B cell (primary cell): ENCODE data around the gene CELF4. TPM values are rescaled to one million over a fixed set of nuclear protein-coding genes. Genes with fewer than 3 reads are reported as not detected.

Experiments
- ATAC-seq: fragments of 200-7000 bp; cut with Tn5 transposase; one replicate; pipeline ENCODE4 v1.10.0; 2021; ENCODE audit warnings: low read depth, mild to moderate bottlenecking, moderate number of reproducible peaks, moderate library complexity
- CTCF ChIA-PET: fragments of 350-600 bp; sonication (Branson Sonifier 250); formaldehyde crosslinking; loops from one replicate; lab custom pipeline; 2021; ENCODE audit warnings: antibody characterized with exemption, inconsistent platforms; lab: Charles Lee
- POLR2A ChIA-PET: fragments of 350-600 bp; sonication (Branson Sonifier 250); formaldehyde crosslinking; loops from one replicate; lab custom pipeline; 2021; ENCODE audit warnings: antibody characterized with exemption; lab: Charles Lee
- DNase-seq: peaks from one replicate; pipeline ENCODE4 v3.0.0; 2013
- H2AFZ ChIP-seq: 2 replicates; pipeline ENCODE4 v1.6.1; 2012; ENCODE audit warnings: mild to moderate bottlenecking, low read depth, low read length; ENCODE audit not compliant: insufficient read depth, poor library complexity, severe bottlenecking
- H3K27ac ChIP-seq, 2 donors: 1 replicate in 1 of 2; 2 replicates in 1 of 2; pipeline ENCODE4 v1.5.1; 2012 to 2013; ENCODE audit warnings: low read length in 2 of 2, mild to moderate bottlenecking in 2 of 2, moderate library complexity in 1 of 2
- H3K27me3 ChIP-seq, 4 experiments: fragments of 200-600 bp in 1 of 4; sonication (generic) in 1 of 4; replicated peaks in 1 of 4; 1 replicate in 2 of 4; 2 replicates in 2 of 4; pipeline versions ENCODE4 v1.6.1 to v1.7.0; 2013 to 2016; ENCODE audit warnings: low read length in 3 of 4, mild to moderate bottlenecking in 2 of 4, mixed read lengths in 1 of 4, moderate library complexity in 1 of 4; ENCODE audit not compliant: insufficient read depth in 4 of 4, control insufficient read depth in 3 of 4; ENCODE audit errors: control extremely low read depth in 1 of 4
- H3K36me3 ChIP-seq, 2 experiments: replicated peaks in 1 of 2; 1 replicate in 1 of 2; 2 replicates in 1 of 2; pipeline versions ENCODE4 v1.6.1 to v1.7.1; 2013; ENCODE audit warnings: low read length in 1 of 2; ENCODE audit not compliant: insufficient read depth in 2 of 2, control insufficient read depth in 1 of 2; ENCODE audit errors: control extremely low read depth in 1 of 2, extremely low read depth in 1 of 2
- H3K4me1 ChIP-seq, 2 donors: fragments of 200-600 bp in 1 of 2; sonication (generic) in 1 of 2; 1 replicate in 1 of 2; 2 replicates in 1 of 2; pipeline versions ENCODE4 v1.5.1 to v1.6.1; 2013 to 2017; ENCODE audit warnings: low read length in 2 of 2; ENCODE audit not compliant: control insufficient read depth in 2 of 2, insufficient read depth in 2 of 2
- H3K4me2 ChIP-seq: replicated peaks from 2 replicates; pipeline ENCODE3; 2012; ENCODE audit warnings: mild to moderate bottlenecking, low read depth, low read length; ENCODE audit not compliant: poor library complexity, severe bottlenecking
- H3K4me3 ChIP-seq, 5 experiments: fragments of 200-600 bp in 1 of 5; sonication (generic) in 1 of 5; 1 replicate in 3 of 5; 2 replicates in 2 of 5; pipeline versions ENCODE4 v1.5.1 to v1.7.0; 2011 to 2016; ENCODE audit warnings: low read length in 4 of 5, mild to moderate bottlenecking in 4 of 5, low read depth in 2 of 5, control low read depth in 1 of 5, moderate library complexity in 1 of 5; ENCODE audit not compliant: insufficient read depth in 1 of 5; ENCODE audit errors: control extremely low read depth in 1 of 5, extremely low read depth in 1 of 5
- H3K79me2 ChIP-seq: fragments of 200-600 bp; sonication (generic); one replicate; pipeline ENCODE4 v1.6.0; 2016; ENCODE audit warnings: low read length; ENCODE audit not compliant: control insufficient read depth, insufficient read depth
- H3K9ac ChIP-seq: fragments of 200-600 bp; sonication (generic); 2 replicates; pipeline ENCODE4 v1.6.1; 2017; ENCODE audit warnings: mild to moderate bottlenecking, low read length, moderate library complexity
- H3K9me3 ChIP-seq, 3 donors: one replicate each; pipeline versions ENCODE4 v1.6.1 to v1.7.1; 2013; ENCODE audit warnings: low read length in 2 of 3; ENCODE audit not compliant: control insufficient read depth in 2 of 3, insufficient read depth in 1 of 3; ENCODE audit errors: control extremely low read depth in 1 of 3
- H4K20me1 ChIP-seq: 2 replicates; pipeline ENCODE4 v1.6.0; 2012; ENCODE audit warnings: mild to moderate bottlenecking, low read length; ENCODE audit not compliant: insufficient read depth, control insufficient read depth, poor library complexity, severe bottlenecking
- H3K27ac Mint-ChIP-seq: one replicate; pipeline ENCODE4 v1.8.0; 2021; ENCODE audit warnings: mixed read lengths
- H3K27me3 Mint-ChIP-seq: one replicate; pipeline ENCODE4 v1.8.0; 2021; ENCODE audit warnings: mixed read lengths
- H3K4me1 Mint-ChIP-seq: one replicate; pipeline ENCODE4 v1.8.0; 2021; ENCODE audit warnings: mixed read lengths
- H3K4me3 Mint-ChIP-seq: one replicate; pipeline ENCODE4 v1.8.0; 2021; ENCODE audit warnings: mixed read lengths
- H3K9me3 Mint-ChIP-seq: one replicate; pipeline ENCODE4 v1.8.0; 2022; ENCODE audit warnings: mixed read lengths; ENCODE audit not compliant: insufficient read depth
- CTCF ChIP-seq: fragments of 200-600 bp; IDR thresholded peaks from one replicate; pipeline ENCODE4 v1.8.0; 2022; ENCODE audit warnings: antibody characterized with exemption, mild to moderate bottlenecking
- EZH2 ChIP-seq: IDR thresholded peaks from 2 replicates; pipeline ENCODE4 v1.6.1; 2012; ENCODE audit warnings: borderline replicate concordance, low read depth, mild to moderate bottlenecking, moderate library complexity, low read length; ENCODE audit not compliant: insufficient read depth, poor library complexity, severe bottlenecking
- WGBS: methylation state at CpG from one replicate; pipeline ENCODE4 v1.1.5; 2013; ENCODE audit warnings: missing lambda C conversion rate; ENCODE audit not compliant: insufficient coverage; 5-methylcytosine and 5-hydroxymethylcytosine counted together
- intact Hi-C: fragments of 100-400 bp; cut with micrococcal nuclease; formaldehyde crosslinking; loops from one replicate; pipeline ENCODE4 v1.10.0; 2022
- polyA plus RNA-seq: library from polyadenylated mRNA; depleted of rRNA; stranded (reverse); fragments of >200 nt; gene quantifications from 2 replicates; pipeline ENCODE4 v1.2.3, GENCODE V29; 2012
- total RNA-seq, 2 donors: library from RNA; stranded (reverse); fragments of 120-200 nt in 1 of 2; gene quantifications; 1 replicate in 1 of 2; 2 replicates in 1 of 2; pipeline versions ENCODE4 v1.2.3 to v1.2.4, GENCODE V29; 2013 to 2022

Gene CELF4
- total and polyA plus RNA-seq, 2 donors (not counting 1 experiment from before 2014, with no cell fraction given) = not detected

GRCh38 chr18:37511721-37512298, 53.8 kb downstream of the CELF4 start:
- H3K79me2 ChIP-seq = no peaks in the 10 kb centered on the region
- DNase-seq (no peak), ATAC-seq (no peak)
- H3K36me3 ChIP-seq = no peaks in the 10 kb centered on the region
- WGBS = 74% methylated on average over 6 of the region's 9 CpGs
- ChIA-PET POLR2A (no interaction called here), CTCF (no interaction called here)
- H3K4me3 ChIP-seq = no peak overlapping the region
- H3K9me3 Mint-ChIP-seq = peaks cover 5% of the 10 kb centered on the region
- H3K4me2 ChIP-seq = no peak overlapping the region
- H3K4me1 ChIP-seq = no peaks in the 10 kb centered on the region
- TF ChIP-seq EZH2 (no peak), CTCF (no peak)
- no peak overlapping the region for H3K27ac ChIP-seq
- H3K4me3 Mint-ChIP-seq = no peak overlapping the region
- no peak overlapping the region for H3K27ac Mint-ChIP-seq
- no peak overlapping the region for H2AFZ ChIP-seq
- intact Hi-C loops = no loop called here
- peaks cover 5% of the 10 kb centered on the region for H3K27me3 Mint-ChIP-seq
- H3K27me3 ChIP-seq = peaks cover 0 to 5% (median 0%) of the 10 kb centered on the region in 4 experiments
- no peaks in the 10 kb centered on the region for H4K20me1 ChIP-seq
- H3K4me1 Mint-ChIP-seq = no peaks in the 10 kb centered on the region
- no peak overlapping the region for H3K9ac ChIP-seq
- peaks cover 0 to 35% (median 0%) of the 10 kb centered on the region in 3 donors for H3K9me3 ChIP-seq

- H3K27ac Mint-ChIP-seq = no peak overlapping the region
- Histone ChIP-seq H3K4me1 (no peaks in the 10 kb centered on the region), H3K27me3 (peaks cover 0 to 5% (median 0%) of the 10 kb centered on the region in 4 experiments), H3K79me2 (no peaks in the 10 kb centered on the region), H3K4me3 (no peak overlapping the region), H3K27ac (no peak overlapping the region), H2AFZ (no peak overlapping the region), H3K9me3 (peaks cover 0 to 31% (median 0%) of the 10 kb centered on the region in 3 donors), H3K9ac (no peak overlapping the region), H3K36me3 (no peaks in the 10 kb centered on the region), H3K4me2 (no peak overlapping the region), H4K20me1 (no peaks in the 10 kb centered on the region)
- CTCF ChIA-PET = no interaction called here
- peaks cover 5% of the 10 kb centered on the region for H3K27me3 Mint-ChIP-seq
- H3K9me3 Mint-ChIP-seq = peaks cover 5% of the 10 kb centered on the region
- H3K4me3 Mint-ChIP-seq = no peak overlapping the region
- no peak for DNase-seq
- POLR2A ChIA-PET = no interaction called here
- no peak for ATAC-seq
- TF ChIP-seq CTCF = no peak
- no peak for TF ChIP-seq EZH2
- no CpG with 5 or more reads among the region's 1 CpG for WGBS
- H3K4me1 Mint-ChIP-seq = no peaks in the 10 kb centered on the region
- intact Hi-C loops = no loop called here
Measured at GRCh38 chr18:37509600-37509999, 56.0 kb downstream of the CELF4 start.
